Endothelial cell of umbilical vein (primary cell): ENCODE data around the gene EEF1AKMT2. TPM values are rescaled to one million over a fixed set of nuclear protein-coding genes. Genes with fewer than 3 reads are reported as not detected.

ENCODE experiments used
- BruUV-seq: library from RNA; stranded (reverse); fragments of 400-500 nt; replicated peaks from 2 replicates; lab custom pipeline; 2021; lab: Mats Ljungman, UMichigan
- CTCF ChIA-PET: fragments of 300-600, 350-600 bp; sonication (Branson Sonifier 250); formaldehyde crosslinking; loops from one replicate; lab custom pipeline; 2021; ENCODE audit warnings: antibody characterized with exemption, inconsistent platforms; lab: Charles Lee
- POLR2A ChIA-PET: fragments of 300-600, 350-600 bp; sonication (Branson Sonifier 250); formaldehyde crosslinking; loops from one replicate; lab custom pipeline; 2021; ENCODE audit warnings: antibody characterized with exemption, inconsistent platforms; lab: Charles Lee
- DNase-seq: peaks from one replicate; pipeline ENCODE4 v3.0.0-alpha.2; 2011; ENCODE audit warnings: low read depth, low spot score
- FAIRE-seq: peaks from 2 replicates; lab custom pipeline; 2011; peaks lifted over from hg19 to GRCh38; lab: Jason Lieb, UNC
- H2AFZ ChIP-seq: 2 replicates; pipeline ENCODE4 v1.6.0; 2012; ENCODE audit warnings: low read depth, low read length, control low read depth, inconsistent platforms
- H3K27ac ChIP-seq: 2 replicates; pipeline ENCODE4 v1.5.1; 2011; ENCODE audit warnings: low read depth, mild to moderate bottlenecking, control low read depth, low read length, moderate library complexity; ENCODE audit not compliant: insufficient read depth
- H3K27me3 ChIP-seq, 2 experiments: 2 replicates each; pipeline versions ENCODE4 v1.6.0 to v1.6.1; 2011; ENCODE audit warnings: low read length in 2 of 2, mixed read lengths in 1 of 2; ENCODE audit not compliant: control insufficient read depth in 2 of 2, insufficient read depth in 2 of 2
- H3K36me3 ChIP-seq, 2 experiments: 2 replicates in 1 of 2; 3 replicates in 1 of 2; pipeline ENCODE4 v1.5.1; 2011; ENCODE audit warnings: low read length in 2 of 2, mild to moderate bottlenecking in 1 of 2, moderate library complexity in 1 of 2; ENCODE audit not compliant: control insufficient read depth in 2 of 2, insufficient read depth in 2 of 2; ENCODE audit errors: extremely low read depth in 1 of 2
- H3K4me1 ChIP-seq: 3 replicates; pipeline ENCODE4 v1.5.1; 2011; ENCODE audit warnings: mild to moderate bottlenecking, low read length; ENCODE audit not compliant: control insufficient read depth, insufficient read depth; ENCODE audit errors: extremely low read depth
- H3K4me2 ChIP-seq: 2 replicates; pipeline ENCODE4 v1.6.1; 2011; ENCODE audit warnings: low read length, control low read depth, mixed read lengths; ENCODE audit not compliant: insufficient read depth
- H3K4me3 ChIP-seq, 3 experiments: fragments of 200-600 bp in 1 of 3; sonication (generic), shearing (Covaris generic) in 1 of 3; replicated peaks in 1 of 3; 2 replicates each; pipeline ENCODE4 v1.5.1; 2011 to 2016; ENCODE audit warnings: control low read depth in 3 of 3, low read length in 3 of 3, mild to moderate bottlenecking in 2 of 3, inconsistent platforms in 1 of 3, low read depth in 1 of 3, moderate library complexity in 1 of 3; ENCODE audit not compliant: insufficient read depth in 1 of 3
- H3K79me2 ChIP-seq: 2 replicates; pipeline ENCODE4 v1.6.0; 2012; ENCODE audit warnings: low read length, inconsistent platforms; ENCODE audit not compliant: control insufficient read depth, insufficient read depth
- H3K9ac ChIP-seq: replicated peaks from 2 replicates; pipeline ENCODE3; 2011; ENCODE audit warnings: low read length, control low read depth; ENCODE audit not compliant: insufficient read depth; ENCODE audit errors: extremely low read depth
- H3K9me1 ChIP-seq: replicated peaks from 3 replicates; pipeline ENCODE4 v1.6.0; 2011; ENCODE audit warnings: mild to moderate bottlenecking, low read length; ENCODE audit not compliant: control insufficient read depth, insufficient read depth; ENCODE audit errors: extremely low read depth
- H3K9me3 ChIP-seq: replicated peaks from 2 replicates; pipeline ENCODE4 v1.5.1; 2012; ENCODE audit warnings: low read length, inconsistent platforms; ENCODE audit not compliant: control insufficient read depth, insufficient read depth
- H4K20me1 ChIP-seq: replicated peaks from 2 replicates; pipeline ENCODE3; 2011; ENCODE audit warnings: mild to moderate bottlenecking, low read length; ENCODE audit not compliant: control insufficient read depth, insufficient read depth; ENCODE audit errors: extremely low read depth
- CTCF ChIP-seq, 2 donors: IDR thresholded peaks; 1 replicate in 1 of 2; 2 replicates in 1 of 2; pipeline ENCODE4 v1.5.1; 2011; ENCODE audit warnings: low read length in 2 of 2, mild to moderate bottlenecking in 2 of 2, moderate library complexity in 2 of 2, control low read depth in 1 of 2, inconsistent platforms in 1 of 2, low read depth in 1 of 2; ENCODE audit not compliant: insufficient read depth in 1 of 2; ENCODE audit errors: extremely low read depth in 1 of 2
- EZH2 ChIP-seq: IDR thresholded peaks from 2 replicates; pipeline ENCODE4 v1.6.1; 2012; ENCODE audit warnings: borderline replicate concordance, low read depth, mild to moderate bottlenecking, moderate library complexity, low read length, inconsistent platforms; ENCODE audit not compliant: severe bottlenecking
- GATA2 ChIP-seq: IDR thresholded peaks from 2 replicates; pipeline ENCODE4 v1.7.0; 2011; ENCODE audit warnings: low read depth, mild to moderate bottlenecking, moderate library complexity, mixed read lengths, low read length; ENCODE audit not compliant: insufficient read length, insufficient read depth
- MAX ChIP-seq: IDR thresholded peaks from 2 replicates; pipeline ENCODE4 v1.6.1; 2011; ENCODE audit not compliant: insufficient read depth, insufficient read length
- MYC ChIP-seq: IDR thresholded peaks from one replicate; pipeline ENCODE4 v1.6.1; 2011; ENCODE audit warnings: mild to moderate bottlenecking, low read depth, low read length
- dilution Hi-C: fragments of 300-500 bp; cut with MboI; formaldehyde crosslinking; loops from one replicate; pipeline ENCODE4 v1.15.0; 2019; ENCODE audit warnings: low sequenced_read_pairs; ENCODE audit not compliant: extremely low pct_ligation_motif_present
- intact Hi-C: fragments of 100-400 bp; cut with micrococcal nuclease; formaldehyde crosslinking; loops from one replicate; pipeline ENCODE4 v1.10.0; 2022
- polyA plus RNA-seq, 4 experiments: library from polyadenylated mRNA; depleted of rRNA in 3 of 4; stranded (reverse) in 3 of 4; unstranded in 1 of 4; fragments of >200 nt; gene quantifications; 2 replicates each; pipeline versions ENCODE4 v1.2.1 to v1.2.3, GENCODE V29; 2011 to 2012; ENCODE audit warnings: missing spikeins in 1 of 4
- total RNA-seq: library from RNA; stranded (reverse); gene quantifications from 2 replicates; pipeline ENCODE4 v1.2.3, GENCODE V29; 2021

Gene EEF1AKMT2
- total and polyA plus RNA-seq, 2 donors (not counting 3 experiments of a cell fraction or from before 2014, with no cell fraction given): 8.5 to 21.3 TPM

- Histone ChIP-seq H3K79me2 (peaks cover 5% of the 10 kb centered on the region), H3K27ac (no peak overlapping the region), H4K20me1 (no peaks in the 10 kb centered on the region), H3K4me2 (no peak overlapping the region), H3K9me1 (no peaks in the 10 kb centered on the region), H3K9ac (no peak overlapping the region), H3K9me3 (no peaks in the 10 kb centered on the region), H3K4me3 (no peak overlapping the region), H3K36me3 (no peaks in the 10 kb centered on the region), H3K4me1 (peaks cover 28% of the 10 kb centered on the region), H2AFZ (no peak overlapping the region), H3K27me3 (no peaks in the 10 kb centered on the region)
- intact Hi-C loops (loop anchor here (1.0 to 5.0 kb wide), 6 partner anchors 45 to 343 kb away; partner anchors contain the start of gene EEF1AKMT2), dilution Hi-C loops (no loop called here)
- POLR2A ChIA-PET: no interaction called here
- CTCF ChIA-PET: interaction anchor here (0.6 to 6.8 kb wide), 32 partner anchors 10 to 751 kb away, joined by 3 to 218 read pairs (median 5); partner anchors contain the start of genes ABRAXAS2 and LHPP
- DNase-seq: peak; percentile 84
- peak; percentile 37 for FAIRE-seq
- no peak for TF ChIP-seq MYC
- no peak for TF ChIP-seq EZH2
- no peak for TF ChIP-seq MAX
- TF ChIP-seq CTCF (IDR thresholded peaks at IDR 0.05; ENCODE audit: extremely low read depth in 1 of 2, insufficient read depth in 1 of 2, low read depth in 1 of 2, low read length in 2 of 2): peak in 1 of 2 donors; percentile 25
- TF ChIP-seq GATA2: no peak
- BruUV-seq: no TSS peak
These were observed 46.0 kb downstream of the EEF1AKMT2 start for GRCh38 chr10:124745673-124746072.
